Activated CD8-positive, alpha-beta T cell treated with anti-CD3 and anti-CD28 coated beads for 36 hours (primary cell): ENCODE data around the gene NPB. TPM values are rescaled to one million over a fixed set of nuclear protein-coding genes. Genes with fewer than 3 reads are reported as not detected.
"Not testable (repeated sequence)": the region's sequence is repeated elsewhere in the genome, so short reads cannot be mapped to it uniquely, and the experiment has no call there.

Source experiments
- ATAC-seq: fragments of 200-7000 bp; cut with Tn5 transposase; one replicate; pipeline ENCODE4 v1.10.0; 2021; ENCODE audit warnings: mild to moderate bottlenecking, moderate library complexity
- CTCF ChIA-PET: fragments of 350-600 bp; sonication (Branson Sonifier 250); formaldehyde crosslinking; loops from one replicate; lab custom pipeline; 2021; ENCODE audit warnings: antibody characterized with exemption; lab: Charles Lee
- POLR2A ChIA-PET: fragments of 350-600 bp; sonication (Branson Sonifier 250); formaldehyde crosslinking; loops from one replicate; lab custom pipeline; 2021; ENCODE audit warnings: antibody characterized with exemption; lab: Charles Lee
- DNase-seq: peaks from one replicate; pipeline ENCODE4 v3.0.0-alpha.2; 2020
- H3K27ac Mint-ChIP-seq: one replicate; pipeline ENCODE4 v1.8.0; 2021; ENCODE audit warnings: mild to moderate bottlenecking, mixed read lengths
- H3K27me3 Mint-ChIP-seq: one replicate; pipeline ENCODE4 v1.8.0; 2021; ENCODE audit warnings: mixed read lengths
- H3K36me3 Mint-ChIP-seq: one replicate; pipeline ENCODE4 v1.8.0; 2021; ENCODE audit warnings: low read depth, mixed read lengths
- H3K4me1 Mint-ChIP-seq: one replicate; pipeline ENCODE4 v1.8.0; 2021; ENCODE audit warnings: low read depth, mixed read lengths
- H3K4me3 Mint-ChIP-seq: one replicate; pipeline ENCODE4 v1.8.0; 2021; ENCODE audit warnings: mild to moderate bottlenecking, moderate library complexity, mixed read lengths
- H3K9me3 Mint-ChIP-seq: one replicate; pipeline ENCODE4 v1.8.0; 2021; ENCODE audit warnings: mixed read lengths
- intact Hi-C: fragments of 100-400 bp; cut with micrococcal nuclease; formaldehyde crosslinking; loops from one replicate; pipeline ENCODE4 v1.10.0; 2022
- total RNA-seq, 2 experiments: library from RNA; stranded (reverse); gene quantifications; one replicate each; pipeline ENCODE4 v1.2.3, GENCODE V29; 2021
- TF ChIP-seq, protein P1 (sequence below): fragments of 200-600 bp; IDR thresholded peaks from one replicate; pipeline ENCODE4 v1.8.0; 2022; ENCODE audit warnings: antibody characterized with exemption, mild to moderate bottlenecking

NPB gene
- total RNA-seq, 2 experiments from 2014 or later = 0.18 TPM; not detected in 1

DNA sequence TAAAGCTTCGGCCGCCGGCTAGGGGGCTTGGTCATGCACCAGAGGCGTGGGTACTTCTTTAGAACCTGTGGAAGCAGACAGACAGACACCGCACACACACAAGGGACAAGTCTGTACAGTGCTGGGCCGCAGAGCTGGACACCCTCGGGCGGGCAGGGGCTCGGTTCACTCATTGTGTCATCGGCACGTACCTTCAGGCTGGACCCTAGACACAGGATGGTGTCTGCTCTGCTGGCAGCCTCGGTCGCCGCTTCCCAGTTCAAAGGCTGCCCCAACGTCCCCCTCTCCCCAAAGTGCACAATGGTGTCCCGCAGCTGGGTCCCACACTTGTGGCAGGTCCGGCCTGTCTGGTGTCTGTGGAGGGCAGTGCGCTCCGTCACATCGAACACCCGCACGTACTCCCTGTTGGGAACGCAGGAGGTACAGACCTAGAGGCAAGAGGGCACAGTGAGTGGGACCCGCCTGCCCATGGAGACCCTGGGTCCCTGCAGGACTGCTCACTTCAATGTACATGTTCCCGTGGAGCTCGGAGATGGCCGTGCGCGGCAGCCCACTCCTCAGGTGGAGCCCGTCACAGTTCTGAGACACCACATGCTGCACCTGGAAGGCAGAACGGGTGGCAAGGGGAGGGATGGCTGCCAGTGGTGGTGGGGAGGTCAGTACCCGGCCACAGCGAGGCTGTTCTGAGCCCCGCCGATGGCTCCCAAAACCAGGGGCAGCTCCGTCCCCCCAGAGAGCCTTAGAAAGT is 12.2 kb downstream of the NPB start:
- intact Hi-C loops = no loop called here
- ChIA-PET CTCF (interaction anchor here (1.1 kb wide), 2 partner anchors 9 to 10 kb away, joined by 4 read pairs; no protein-coding TSS in a partner anchor), POLR2A (interaction anchor here (1.3 to 2.6 kb wide), 3 partner anchors 9 to 30 kb away, joined by 3 to 9 read pairs (median 6); partner anchors contain the start of gene MAFG)
- no peaks in the 10 kb centered on the region for H3K9me3 Mint-ChIP-seq
- TF ChIP-seq, protein P1, sequence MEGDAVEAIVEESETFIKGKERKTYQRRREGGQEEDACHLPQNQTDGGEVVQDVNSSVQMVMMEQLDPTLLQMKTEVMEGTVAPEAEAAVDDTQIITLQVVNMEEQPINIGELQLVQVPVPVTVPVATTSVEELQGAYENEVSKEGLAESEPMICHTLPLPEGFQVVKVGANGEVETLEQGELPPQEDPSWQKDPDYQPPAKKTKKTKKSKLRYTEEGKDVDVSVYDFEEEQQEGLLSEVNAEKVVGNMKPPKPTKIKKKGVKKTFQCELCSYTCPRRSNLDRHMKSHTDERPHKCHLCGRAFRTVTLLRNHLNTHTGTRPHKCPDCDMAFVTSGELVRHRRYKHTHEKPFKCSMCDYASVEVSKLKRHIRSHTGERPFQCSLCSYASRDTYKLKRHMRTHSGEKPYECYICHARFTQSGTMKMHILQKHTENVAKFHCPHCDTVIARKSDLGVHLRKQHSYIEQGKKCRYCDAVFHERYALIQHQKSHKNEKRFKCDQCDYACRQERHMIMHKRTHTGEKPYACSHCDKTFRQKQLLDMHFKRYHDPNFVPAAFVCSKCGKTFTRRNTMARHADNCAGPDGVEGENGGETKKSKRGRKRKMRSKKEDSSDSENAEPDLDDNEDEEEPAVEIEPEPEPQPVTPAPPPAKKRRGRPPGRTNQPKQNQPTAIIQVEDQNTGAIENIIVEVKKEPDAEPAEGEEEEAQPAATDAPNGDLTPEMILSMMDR = no peak
- peaks cover 22% of the 10 kb centered on the region for H3K36me3 Mint-ChIP-seq
- DNase-seq (no peak), ATAC-seq (no peak)
- no peak overlapping the region for H3K27ac Mint-ChIP-seq
- H3K4me3 Mint-ChIP-seq = no peak overlapping the region
- H3K27me3 Mint-ChIP-seq = no peaks in the 10 kb centered on the region
- H3K4me1 Mint-ChIP-seq = peaks cover 31% of the 10 kb centered on the region

DNA sequence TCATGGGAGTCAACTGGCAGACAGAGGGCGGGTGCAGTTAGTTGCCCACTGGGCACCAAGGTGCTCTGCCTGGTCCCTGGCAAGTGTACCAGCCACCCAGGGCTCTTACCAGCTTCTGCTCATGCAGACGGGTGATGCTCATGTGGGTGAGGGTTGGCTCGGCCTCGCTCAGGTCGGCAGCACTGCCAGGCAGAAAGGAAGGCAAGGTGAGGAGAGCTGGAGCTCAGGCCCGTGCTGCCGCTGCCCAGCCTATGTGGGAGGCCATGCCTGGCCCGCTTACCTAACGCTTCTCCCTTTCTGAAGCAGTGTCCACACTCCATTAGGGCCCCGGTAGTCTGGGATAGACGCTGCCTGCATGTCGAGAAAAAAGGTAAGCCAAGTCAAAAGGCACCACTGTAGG is 13.3 kb downstream of the NPB start:
- TF ChIP-seq, protein P1 = no peak
- ChIA-PET CTCF (interaction anchor here (1.0 to 1.1 kb wide), 2 partner anchors 9 to 46 kb away, joined by 3 to 4 read pairs; no protein-coding TSS in a partner anchor), POLR2A (interaction anchor here (1.6 to 1.7 kb wide), 2 partner anchors 11 to 87 kb away, joined by 3 to 6 read pairs; partner anchors contain the start of gene MAFG)
- Mint-ChIP-seq H3K27ac (no peak overlapping the region), H3K9me3 (no peaks in the 10 kb centered on the region), H3K4me3 (no peak overlapping the region), H3K27me3 (no peaks in the 10 kb centered on the region), H3K4me1 (peaks cover 28% of the 10 kb centered on the region), H3K36me3 (peaks cover 25% of the 10 kb centered on the region)
- DNase-seq = no peak
- intact Hi-C loops = no loop called here
- ATAC-seq = no peak

DNA sequence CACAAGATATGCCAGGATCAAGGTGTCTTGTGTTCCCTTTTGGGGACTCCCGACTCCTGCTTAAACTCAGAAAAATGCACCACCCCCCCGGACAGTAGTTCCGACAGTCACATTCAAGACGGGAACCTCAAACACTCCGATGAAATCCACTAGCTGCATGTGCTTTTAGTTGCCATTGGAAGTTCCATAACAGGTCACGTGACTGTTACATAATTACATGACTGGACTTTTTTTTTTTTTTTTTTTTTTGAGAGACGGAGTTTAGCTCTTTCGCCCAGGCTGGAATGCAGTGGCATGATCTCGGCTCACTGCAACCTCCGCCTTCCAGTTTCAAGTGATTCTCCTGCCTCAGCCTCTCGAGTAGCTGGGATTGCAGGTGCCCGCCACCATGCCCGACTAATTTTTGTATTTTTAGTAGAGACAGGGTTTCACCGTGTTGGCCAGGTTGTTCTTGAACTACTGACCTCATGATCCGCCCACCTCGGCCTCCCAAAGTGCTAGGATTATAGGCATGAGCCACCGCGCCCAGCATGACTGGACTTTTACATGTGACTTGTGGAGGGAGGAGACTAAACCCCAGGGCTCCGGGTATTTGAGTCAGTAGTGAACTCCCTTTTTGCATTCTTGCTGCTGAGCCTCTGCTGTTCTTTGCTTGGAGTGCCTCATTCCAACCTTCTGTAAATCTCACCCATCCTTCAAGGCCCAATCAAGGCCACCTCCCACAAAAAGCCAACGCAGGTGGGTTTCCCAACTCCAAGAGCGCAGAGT is 14.4 kb downstream of the NPB start:
- Mint-ChIP-seq H3K27me3 (no peaks in the 10 kb centered on the region), H3K4me1 (peaks cover 28% of the 10 kb centered on the region), H3K4me3 (peak overlapping the region; percentile 83), H3K36me3 (peaks cover 25% of the 10 kb centered on the region), H3K27ac (peak overlapping the region; percentile 40), H3K9me3 (no peaks in the 10 kb centered on the region)
- POLR2A ChIA-PET = interaction anchor here (0.8 to 2.2 kb wide), 8 partner anchors 10 to 285 kb away, joined by 3 to 16 read pairs (median 4); partner anchors contain the start of gene MAFG
- CTCF ChIA-PET = interaction anchor here (0.9 to 1.8 kb wide), 5 partner anchors 10 to 121 kb away, joined by 3 to 5 read pairs (median 5); partner anchors contain the start of genes DCXR and MAFG
- intact Hi-C loops = no loop called here
- no peak for ATAC-seq
- TF ChIP-seq, protein P1 = no peak
- DNase-seq = no peak

DNA sequence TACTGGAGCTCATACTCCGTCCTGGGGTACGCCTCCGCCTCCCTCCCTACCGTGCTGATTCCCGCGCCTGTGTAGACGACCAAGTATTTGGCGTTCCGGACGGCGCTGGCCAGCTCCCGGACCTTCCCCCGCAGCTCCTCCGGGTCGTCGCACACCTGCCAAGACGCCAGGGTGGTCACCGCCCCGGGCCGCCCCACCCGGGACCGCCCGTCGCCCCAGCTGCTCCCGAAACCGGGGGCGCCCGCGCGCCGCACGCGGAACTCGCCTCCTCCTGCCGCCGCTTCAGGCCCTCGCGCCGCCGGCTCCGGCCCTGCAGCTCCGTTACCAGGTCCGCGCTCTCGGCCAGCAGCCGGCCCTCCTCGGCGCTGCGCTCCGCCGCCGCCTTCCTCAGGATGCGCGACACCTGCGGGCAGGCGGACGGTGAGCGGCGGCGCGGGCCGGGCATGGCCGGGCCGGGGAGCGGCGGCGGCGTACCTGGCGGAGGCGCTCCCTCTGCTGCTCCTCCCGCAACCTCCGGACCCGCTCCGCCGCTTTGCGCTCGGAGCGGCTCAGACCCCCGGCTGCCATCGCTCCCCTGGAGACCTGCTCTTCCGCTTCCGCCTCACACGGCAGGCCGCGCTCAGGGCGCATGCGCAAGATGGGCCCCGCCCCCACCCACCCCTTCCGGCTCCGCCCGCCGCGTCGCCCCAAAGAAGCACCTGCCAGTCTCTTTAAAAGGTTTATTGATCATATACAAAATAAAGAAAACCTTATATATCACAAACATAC is 15.7 kb downstream of the NPB start, which contains the start of gene SIRT7:
SIRT7 (minus strand) TSS at position 612 of the 768 bp plus-strand sequence; CDS start at position 567, 45 bp downstream.
- ChIA-PET CTCF (interaction anchor here (0.7 to 1.8 kb wide), 8 partner anchors 9 to 284 kb away, joined by 3 to 5 read pairs (median 4); partner anchors contain the start of genes ARHGDIA, DCXR and MAFG), POLR2A (interaction anchor here (0.7 to 2.2 kb wide), 10 partner anchors 9 to 283 kb away, joined by 3 to 16 read pairs (median 3); partner anchors contain the start of genes ANAPC11, MAFG and NPB)
- DNase-seq (peak; percentile 78), ATAC-seq (peak; percentile 92)
- intact Hi-C loops = no loop called here
- TF ChIP-seq, protein P1 = no peak
- Mint-ChIP-seq H3K36me3 (peaks cover 24% of the 10 kb centered on the region), H3K4me3 (peak within 1 kb of the TSS; percentile 83), H3K4me1 (peaks cover 20% of the 10 kb centered on the region), H3K27ac (peak within 1 kb of the TSS; percentile 78), H3K9me3 (no peaks in the 10 kb centered on the region), H3K27me3 (no peaks in the 10 kb centered on the region)

DNA sequence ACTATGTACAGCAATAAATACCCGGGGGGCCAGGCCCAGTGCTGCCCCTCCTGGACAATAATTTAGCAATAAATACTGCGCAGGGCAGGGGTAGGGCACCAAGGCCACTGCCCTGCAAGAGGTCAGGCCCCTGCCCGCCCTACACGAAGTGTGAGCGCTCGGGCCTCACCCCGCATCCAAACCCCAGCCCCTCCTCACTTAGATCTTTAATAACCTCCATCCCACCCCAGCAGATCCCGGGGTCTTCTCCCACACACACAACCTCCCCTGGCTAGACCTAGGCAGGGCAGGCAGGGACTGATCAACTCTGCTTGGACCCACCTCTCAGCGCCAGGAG is 16.3 kb downstream of the NPB start:
- ATAC-seq = peak; percentile 37
- H3K4me3 Mint-ChIP-seq = peak overlapping the region; percentile 83
- H3K9me3 Mint-ChIP-seq, H3K27me3 Mint-ChIP-seq, CTCF ChIA-PET, DNase-seq, POLR2A ChIA-PET, intact Hi-C loops: not testable (repeated sequence)
- peak overlapping the region; percentile 78 for H3K27ac Mint-ChIP-seq
- peaks cover 20% of the 10 kb centered on the region for H3K4me1 Mint-ChIP-seq
- H3K36me3 Mint-ChIP-seq = peaks cover 18% of the 10 kb centered on the region
